ENCODE measurements around the gene PEF1. TPM values are rescaled to one million over a fixed set of nuclear protein-coding genes. Genes with fewer than 3 reads are reported as not detected.
A peak's percentile ranks its signal among the peaks of the same experiment; 100 is the strongest.

Gene PEF1
- total and polyA plus RNA-seq, 2 donors (not counting 3 experiments of a cell fraction or from before 2014, with no cell fraction given), result 73.3 to 161 TPM

DNA sequence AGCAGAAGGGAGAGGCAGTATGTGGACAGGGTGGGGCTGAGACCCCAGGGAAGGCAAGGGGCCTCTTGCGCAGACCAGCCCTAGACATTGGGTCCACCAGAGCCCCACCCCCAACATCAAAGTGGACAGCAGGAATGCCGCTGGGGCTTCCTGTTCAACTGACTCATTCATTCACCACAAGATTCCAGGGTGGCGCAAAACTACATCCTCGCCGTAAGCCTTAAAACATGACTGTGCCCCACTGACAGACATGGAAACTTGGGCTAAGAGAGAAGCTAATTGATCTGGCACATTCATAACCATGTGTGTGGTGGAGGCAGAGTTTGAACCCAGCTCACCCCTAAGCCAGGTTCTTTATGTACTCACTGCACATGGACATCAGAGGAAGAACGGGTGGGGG, 45.2 kb upstream of the PEF1 start:
- CTCF ChIA-PET, result interaction anchor here (0.7 to 2.8 kb wide), 5 partner anchors 16 to 56 kb away, joined by 6 to 8 read pairs (median 7); no protein-coding TSS in a partner anchor
- TF ChIP-seq, protein P1, sequence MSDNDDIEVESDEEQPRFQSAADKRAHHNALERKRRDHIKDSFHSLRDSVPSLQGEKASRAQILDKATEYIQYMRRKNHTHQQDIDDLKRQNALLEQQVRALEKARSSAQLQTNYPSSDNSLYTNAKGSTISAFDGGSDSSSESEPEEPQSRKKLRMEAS (IDR thresholded peaks at IDR 0.05; ENCODE audit: insufficient read depth, insufficient read length), result no peak
- TF ChIP-seq POLR2AphosphoS5 (IDR thresholded peaks at IDR 0.05; ENCODE audit: insufficient read depth, low read depth, low read length) (peak; percentile 76), JUN (IDR thresholded peaks at IDR 0.05; ENCODE audit: borderline replicate concordance, insufficient read depth, insufficient read length, low read depth) (peak; percentile 55)
- DNase-seq (ENCODE audit: low read depth, low spot score) (peak; percentile 67), FAIRE-seq (peak; percentile 97)
- Histone ChIP-seq H3K27me3 (ENCODE audit: control insufficient read depth in 2 of 2, insufficient read depth in 2 of 2, low read length in 2 of 2) (no peaks in the 10 kb centered on the region), H4K20me1 (replicated peaks; ENCODE audit: control insufficient read depth, extremely low read depth, insufficient read depth, low read length) (no peaks in the 10 kb centered on the region), H3K79me2 (ENCODE audit: control insufficient read depth, insufficient read depth, low read length) (no peaks in the 10 kb centered on the region), H3K9me3 (replicated peaks; ENCODE audit: control insufficient read depth, insufficient read depth, low read length) (no peaks in the 10 kb centered on the region), H3K4me2 (ENCODE audit: insufficient read depth, low read length) (peak overlapping the region; percentile 37), H3K4me1 (ENCODE audit: control insufficient read depth, extremely low read depth, insufficient read depth, low read length) (peaks cover 13% of the 10 kb centered on the region), H3K36me3 (ENCODE audit: control insufficient read depth in 2 of 2, extremely low read depth in 1 of 2, insufficient read depth in 2 of 2, low read length in 2 of 2) (no peaks in the 10 kb centered on the region), H3K27ac (ENCODE audit: insufficient read depth, low read depth, low read length) (peak overlapping the region; percentile 85), H3K4me3 (replicated peaks in 1 of 3; ENCODE audit: insufficient read depth in 1 of 3, low read depth in 1 of 3, low read length in 3 of 3) (no peak overlapping the region), H3K9ac (replicated peaks; ENCODE audit: extremely low read depth, insufficient read depth, low read length) (peak overlapping the region; percentile 39), H3K9me1 (replicated peaks; ENCODE audit: control insufficient read depth, extremely low read depth, insufficient read depth, low read length) (no peaks in the 10 kb centered on the region), H2AFZ (ENCODE audit: low read depth, low read length) (peak overlapping the region; percentile 82)
- dilution Hi-C loops (cut with MboI; ENCODE audit: extremely low pct_ligation_motif_present, low sequenced_read_pairs), result no loop called here
- POLR2A ChIA-PET, result no interaction called here
- intact Hi-C loops (cut with micrococcal nuclease), result loop anchor here (2.0 kb wide), 1 partner anchor 15 kb away; the partner anchor contains the start of gene COL16A1
- no TSS peak for BruUV-seq (replicated peaks)

DNA sequence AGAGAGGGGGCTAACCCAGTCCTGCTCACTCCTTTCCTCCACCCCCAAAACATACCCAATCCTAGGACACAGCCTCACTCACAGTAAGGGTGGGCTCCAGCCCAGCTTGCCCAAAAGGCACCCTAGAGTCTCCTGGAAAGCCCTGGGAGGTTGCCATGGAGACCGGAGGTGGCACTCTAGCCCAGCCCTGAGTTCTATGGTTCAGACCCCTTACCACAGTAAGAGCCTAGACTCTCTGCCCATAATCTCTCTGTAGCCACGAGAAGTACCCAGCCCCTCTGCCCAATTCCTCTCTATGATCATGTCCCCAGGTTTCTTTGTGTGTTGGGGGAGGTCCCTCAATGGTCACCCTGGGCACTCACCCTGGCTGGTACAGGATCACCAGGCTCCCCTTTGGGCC, 44.7 kb upstream of the PEF1 start:
- Histone ChIP-seq H3K27ac (ENCODE audit: insufficient read depth, low read depth, low read length) (peak overlapping the region; percentile 85), H3K4me1 (ENCODE audit: control insufficient read depth, extremely low read depth, insufficient read depth, low read length) (peaks cover 13% of the 10 kb centered on the region), H3K9me3 (replicated peaks; ENCODE audit: control insufficient read depth, insufficient read depth, low read length) (no peaks in the 10 kb centered on the region), H4K20me1 (replicated peaks; ENCODE audit: control insufficient read depth, extremely low read depth, insufficient read depth, low read length) (no peaks in the 10 kb centered on the region), H3K9me1 (replicated peaks; ENCODE audit: control insufficient read depth, extremely low read depth, insufficient read depth, low read length) (no peaks in the 10 kb centered on the region), H3K4me2 (ENCODE audit: insufficient read depth, low read length) (peak overlapping the region; percentile 37), H3K27me3 (ENCODE audit: control insufficient read depth in 2 of 2, insufficient read depth in 2 of 2, low read length in 2 of 2) (no peaks in the 10 kb centered on the region), H3K9ac (replicated peaks; ENCODE audit: extremely low read depth, insufficient read depth, low read length) (peak overlapping the region; percentile 39), H3K36me3 (ENCODE audit: control insufficient read depth in 2 of 2, extremely low read depth in 1 of 2, insufficient read depth in 2 of 2, low read length in 2 of 2) (no peaks in the 10 kb centered on the region), H3K4me3 (replicated peaks in 1 of 3; ENCODE audit: insufficient read depth in 1 of 3, low read depth in 1 of 3, low read length in 3 of 3) (no peak overlapping the region), H2AFZ (ENCODE audit: low read depth, low read length) (peak overlapping the region; percentile 82), H3K79me2 (ENCODE audit: control insufficient read depth, insufficient read depth, low read length) (no peaks in the 10 kb centered on the region)
- BruUV-seq (replicated peaks), result no TSS peak
- ChIA-PET POLR2A (no interaction called here), CTCF (interaction anchor here (1.7 to 2.8 kb wide), 3 partner anchors 19 to 26 kb away, joined by 6 to 8 read pairs (median 7); no protein-coding TSS in a partner anchor)
- intact Hi-C loops (cut with micrococcal nuclease) (loop anchor here (2.0 kb wide), 1 partner anchor 15 kb away; the partner anchor contains the start of gene COL16A1), dilution Hi-C loops (cut with MboI; ENCODE audit: extremely low pct_ligation_motif_present, low sequenced_read_pairs) (no loop called here)
- FAIRE-seq (no peak), DNase-seq (ENCODE audit: low read depth, low spot score) (no peak)
- TF ChIP-seq POLR2AphosphoS5 (IDR thresholded peaks at IDR 0.05; ENCODE audit: insufficient read depth, low read depth, low read length) (no peak), FOS (IDR thresholded peaks at IDR 0.05; ENCODE audit: borderline replicate concordance, insufficient read depth, low read length) (no peak), GATA2 (IDR thresholded peaks at IDR 0.05; ENCODE audit: insufficient read depth, insufficient read length, low read depth, low read length) (no peak), JUN (IDR thresholded peaks at IDR 0.05; ENCODE audit: borderline replicate concordance, insufficient read depth, insufficient read length, low read depth) (no peak)
- TF ChIP-seq, protein P1 (IDR thresholded peaks at IDR 0.05; ENCODE audit: insufficient read depth, insufficient read length), result no peak
